H1 (cell line): Measurements from ENCODE around the gene BEST3.

Experiments used
- ATF2 ChIP-seq: IDR thresholded peaks from 2 replicates; pipeline ENCODE4 v1.6.1; 2012; ENCODE audit warnings: low read length, inconsistent platforms
- EGR1 ChIP-seq: IDR thresholded peaks from 2 replicates; pipeline ENCODE4 v1.6.1; 2011; ENCODE audit warnings: low read depth, low read length, borderline replicate concordance
- EP300 ChIP-seq, 2 experiments: IDR thresholded peaks; 1 replicate in 1 of 2; 2 replicates in 1 of 2; pipeline ENCODE4 v1.6.1; 2011 to 2012; ENCODE audit warnings: low read depth in 2 of 2, low read length in 2 of 2, mild to moderate bottlenecking in 2 of 2, borderline replicate concordance in 1 of 2, inconsistent platforms in 1 of 2, moderate library complexity in 1 of 2
- JUN ChIP-seq: IDR thresholded peaks from 2 replicates; pipeline ENCODE4 v1.6.1; 2011; ENCODE audit warnings: low read depth, mild to moderate bottlenecking, improper control_type of control experiment, low read length
- JUND ChIP-seq: IDR thresholded peaks from 2 replicates; pipeline ENCODE4 v1.6.1; 2011; ENCODE audit warnings: mild to moderate bottlenecking, improper control_type of control experiment, low read length
- PHF8 ChIP-seq: fragments of 200-600 bp; sonication (generic); conservative IDR thresholded peaks from 2 replicates; pipeline ENCODE4 v1.7.1; 2012; ENCODE audit warnings: low read depth, mild to moderate bottlenecking, inconsistent platforms, low read length, moderate library complexity
- POLR2A ChIP-seq, 2 experiments: IDR thresholded peaks; 1 replicate in 1 of 2; 2 replicates in 1 of 2; pipeline ENCODE4 v1.6.1; 2011; ENCODE audit warnings: low read depth in 2 of 2, low read length in 2 of 2, mild to moderate bottlenecking in 2 of 2; ENCODE audit errors: control extremely low read depth in 1 of 2
- POLR2AphosphoS5 ChIP-seq: IDR thresholded peaks from 2 replicates; pipeline ENCODE4 v1.6.1; 2011; ENCODE audit warnings: low read depth, low read length
- RBBP5 ChIP-seq: IDR thresholded peaks from 2 replicates; pipeline ENCODE4 v1.7.1; 2012; ENCODE audit warnings: low read depth, mild to moderate bottlenecking, inconsistent platforms, low read length, moderate library complexity, borderline replicate concordance
- RFX5 ChIP-seq: IDR thresholded peaks from 2 replicates; pipeline ENCODE4 v1.6.1; 2011; ENCODE audit warnings: low read depth, low read length, improper control_type of control experiment, borderline replicate concordance
- YY1 ChIP-seq: IDR thresholded peaks from 2 replicates; pipeline ENCODE4 v1.6.1; 2011; ENCODE audit warnings: low read depth, mild to moderate bottlenecking, low read length
- TF ChIP-seq, protein P1 (sequence below), 3 experiments: IDR thresholded peaks; 1 replicate in 2 of 3; 2 replicates in 1 of 3; pipeline versions ENCODE4 v1.5.1 to v1.6.1; 2011; ENCODE audit warnings: low read length in 3 of 3, mild to moderate bottlenecking in 3 of 3, inconsistent platforms in 2 of 3, low read depth in 1 of 3, moderate library complexity in 1 of 3; ENCODE audit not compliant: insufficient read depth in 1 of 3; ENCODE audit errors: control extremely low read depth in 1 of 3

DNA sequence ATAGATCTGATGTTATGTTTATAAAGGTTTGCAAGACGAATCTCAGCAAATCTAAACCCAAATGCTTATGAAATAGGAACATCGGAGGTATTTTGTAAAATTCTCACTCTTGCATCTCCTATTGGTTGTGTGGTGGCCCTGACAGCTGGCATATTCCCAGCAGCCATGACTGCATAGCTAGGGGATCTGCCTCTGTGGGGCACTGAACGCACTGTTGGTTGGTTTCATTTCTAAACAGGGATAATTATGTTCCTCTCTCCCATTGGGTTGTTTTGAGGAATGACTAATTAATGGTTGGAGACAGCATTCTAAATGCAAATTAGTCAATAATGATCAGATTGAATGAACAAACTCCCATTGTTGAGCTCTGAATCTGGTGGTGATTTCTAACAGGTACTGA, 2.7 kb upstream of the BEST3 start:
- TF ChIP-seq JUND (no peak), EGR1 (no peak), JUN (no peak), RFX5 (no peak), YY1 (no peak), POLR2A (IDR thresholded peaks at IDR 0.05; ENCODE audit: control extremely low read depth in 1 of 2, low read depth in 2 of 2, low read length in 2 of 2) (no peak), RBBP5 (no peak), EP300 (IDR thresholded peaks at IDR 0.05; ENCODE audit: borderline replicate concordance in 1 of 2, low read depth in 2 of 2, low read length in 2 of 2) (no peak), ATF2 (no peak), PHF8 (no peak), POLR2AphosphoS5 (no peak)
- TF ChIP-seq, protein P1, sequence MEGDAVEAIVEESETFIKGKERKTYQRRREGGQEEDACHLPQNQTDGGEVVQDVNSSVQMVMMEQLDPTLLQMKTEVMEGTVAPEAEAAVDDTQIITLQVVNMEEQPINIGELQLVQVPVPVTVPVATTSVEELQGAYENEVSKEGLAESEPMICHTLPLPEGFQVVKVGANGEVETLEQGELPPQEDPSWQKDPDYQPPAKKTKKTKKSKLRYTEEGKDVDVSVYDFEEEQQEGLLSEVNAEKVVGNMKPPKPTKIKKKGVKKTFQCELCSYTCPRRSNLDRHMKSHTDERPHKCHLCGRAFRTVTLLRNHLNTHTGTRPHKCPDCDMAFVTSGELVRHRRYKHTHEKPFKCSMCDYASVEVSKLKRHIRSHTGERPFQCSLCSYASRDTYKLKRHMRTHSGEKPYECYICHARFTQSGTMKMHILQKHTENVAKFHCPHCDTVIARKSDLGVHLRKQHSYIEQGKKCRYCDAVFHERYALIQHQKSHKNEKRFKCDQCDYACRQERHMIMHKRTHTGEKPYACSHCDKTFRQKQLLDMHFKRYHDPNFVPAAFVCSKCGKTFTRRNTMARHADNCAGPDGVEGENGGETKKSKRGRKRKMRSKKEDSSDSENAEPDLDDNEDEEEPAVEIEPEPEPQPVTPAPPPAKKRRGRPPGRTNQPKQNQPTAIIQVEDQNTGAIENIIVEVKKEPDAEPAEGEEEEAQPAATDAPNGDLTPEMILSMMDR (IDR thresholded peaks at IDR 0.05; ENCODE audit: control extremely low read depth in 1 of 3, insufficient read depth in 1 of 3, low read depth in 1 of 3, low read length in 3 of 3) = no peak
